NB4 (cell line): Measurements from ENCODE around the gene LTBP2.

ENCODE experiments used
- DNase-seq: peaks from one replicate; pipeline ENCODE4 v3.0.0; 2010; ENCODE audit warnings: low read depth
- H3K4me3 ChIP-seq: one replicate; pipeline ENCODE4 v1.5.1; 2011; ENCODE audit warnings: mild to moderate bottlenecking, low read depth, low read length, moderate library complexity
- CTCF ChIP-seq: IDR thresholded peaks from one replicate; pipeline ENCODE4 v1.5.1; 2012; ENCODE audit warnings: low read depth, low read length
- MAX ChIP-seq: IDR thresholded peaks from 2 replicates; pipeline ENCODE4 v1.6.1; 2011; ENCODE audit warnings: low read depth, low read length
- MYC ChIP-seq: IDR thresholded peaks from 2 replicates; pipeline ENCODE4 v1.6.1; 2011; ENCODE audit warnings: low read depth, low read length
- POLR2A ChIP-seq: IDR thresholded peaks from 2 replicates; pipeline ENCODE4 v1.6.1; 2011; ENCODE audit warnings: mild to moderate bottlenecking; ENCODE audit not compliant: insufficient read length; ENCODE audit errors: extremely low read depth

LTBP2 gene

GRCh38 chr14:74515891-74516412 lies 96.1 kb downstream of the LTBP2 start:
- TF ChIP-seq MAX (no peak), CTCF (no peak), MYC (no peak), POLR2A (no peak)
- no peak overlapping the region for H3K4me3 ChIP-seq
- no peak for DNase-seq

- peak; percentile 78 for DNase-seq
- peak overlapping the region; percentile 38 for H3K4me3 ChIP-seq
- TF ChIP-seq CTCF (no peak), MAX (no peak), POLR2A (no peak), MYC (no peak)
These were observed 97.5 kb downstream of the LTBP2 start for GRCh38 chr14:74514471-74514941.

GRCh38 chr14:74511966-74512830 lies 99.8 kb downstream of the LTBP2 start:
- no peak overlapping the region for H3K4me3 ChIP-seq
- DNase-seq: peak; percentile 31
- TF ChIP-seq POLR2A (no peak), MAX (no peak), MYC (no peak), CTCF (no peak)

- DNase-seq: no peak
- no peak for TF ChIP-seq CTCF
- TF ChIP-seq MAX: no peak
- TF ChIP-seq MYC: no peak
- TF ChIP-seq POLR2A: no peak
- H3K4me3 ChIP-seq: no peak overlapping the region
These were observed 101.1 kb downstream of the LTBP2 start for GRCh38 chr14:74510959-74511409.

- no peak overlapping the region for H3K4me3 ChIP-seq
- TF ChIP-seq POLR2A (no peak), CTCF (no peak), MAX (no peak), MYC (no peak)
These were observed 101.7 kb downstream of the LTBP2 start for GRCh38 chr14:74510223-74510931.

More at GRCh38 chr14:74510223-74510931, 101.7 kb downstream of the LTBP2 start:
- no peak for DNase-seq
